Caki2 (cell line): ENCODE data around the gene MSANTD7. TPM values are rescaled to one million over a fixed set of nuclear protein-coding genes. Genes with fewer than 3 reads are reported as not detected.
A peak's percentile ranks its signal among the peaks of the same experiment; 100 is the strongest.
"Not testable (repeated sequence)": the region's sequence is repeated elsewhere in the genome, so short reads cannot be mapped to it uniquely, and the experiment has no call there.

ENCODE experiments used
- DNase-seq: peaks from one replicate; pipeline ENCODE4 v3.0.0-alpha.2; 2015; ENCODE audit warnings: low read depth
- in situ Hi-C: cut with HindIII; loops from 2 replicates; pipeline ENCODE4 v1.10.0; 2016; ENCODE audit warnings: low sequenced_read_pairs, low pct_unique_long_range_greater_than_20kb, mixed read lengths
- total RNA-seq: library from RNA; depleted of rRNA; stranded (reverse); fragments of >200 nt; shearing (Covaris generic); gene quantifications from 2 replicates; pipeline ENCODE4 v1.2.3, GENCODE V29; 2014; ENCODE audit warnings: low replicate concordance

MSANTD7 gene
- total RNA-seq, 1 experiment from 2014 or later, result 13.4 TPM

- in situ Hi-C loops, result no loop called here
- no peak for DNase-seq
Observed at GRCh38 chr10:14833106-14833505, 5.0 kb upstream of the MSANTD7 start.

GRCh38 chr10:14836208-14836607, 1.9 kb upstream of the MSANTD7 start:
- in situ Hi-C loops, result no loop called here
- no peak for DNase-seq

- in situ Hi-C loops, result no loop called here
- no peak for DNase-seq
Observed at GRCh38 chr10:14837003-14837756, 926 bp upstream of the MSANTD7 start.

GRCh38 chr10:14838582-14839304, 637 bp downstream of the MSANTD7 start:
- peak; percentile 40 for DNase-seq
- in situ Hi-C loops, result no loop called here

- DNase-seq, result no peak
- in situ Hi-C loops, result no loop called here
Observed at GRCh38 chr10:14839305-14839695, 1.2 kb downstream of the MSANTD7 start.

- in situ Hi-C loops, result no loop called here
- DNase-seq, result no peak
Observed at GRCh38 chr10:14840178-14840577, 2.1 kb downstream of the MSANTD7 start.

- in situ Hi-C loops, result no loop called here
Observed at GRCh38 chr10:14843327-14843988, 5.4 kb downstream of the MSANTD7 start.

GRCh38 chr10:14844948-14845347, 6.8 kb downstream of the MSANTD7 start:
- no peak for DNase-seq
- in situ Hi-C loops, result no loop called here

More at GRCh38 chr10:14843327-14843988, 5.4 kb downstream of the MSANTD7 start:
- DNase-seq, result no peak

- in situ Hi-C loops, result no loop called here
- DNase-seq, result no peak
Observed at GRCh38 chr10:14852236-14852635, 14.1 kb downstream of the MSANTD7 start.

- in situ Hi-C loops, result no loop called here
Observed at GRCh38 chr10:14855453-14855852, 17.3 kb downstream of the MSANTD7 start.

GRCh38 chr10:14858338-14858960, 20.3 kb downstream of the MSANTD7 start:
- DNase-seq, result no peak
- in situ Hi-C loops, result no loop called here

More at GRCh38 chr10:14855453-14855852, 17.3 kb downstream of the MSANTD7 start:
- DNase-seq, result no peak

GRCh38 chr10:14859043-14859442, 20.9 kb downstream of the MSANTD7 start:
- DNase-seq, result no peak
- in situ Hi-C loops, result no loop called here

- in situ Hi-C loops, result no loop called here
- DNase-seq, result no peak
Observed at GRCh38 chr10:14859775-14860174, 21.7 kb downstream of the MSANTD7 start.

- DNase-seq, result no peak
Observed at GRCh38 chr10:14860791-14861190, 22.7 kb downstream of the MSANTD7 start.

GRCh38 chr10:14864466-14864865, 26.4 kb downstream of the MSANTD7 start:
- in situ Hi-C loops, DNase-seq: not testable (repeated sequence)

More at GRCh38 chr10:14860791-14861190, 22.7 kb downstream of the MSANTD7 start:
- in situ Hi-C loops, result no loop called here

- in situ Hi-C loops, DNase-seq: not testable (repeated sequence)
Observed at GRCh38 chr10:14864871-14865270, 26.8 kb downstream of the MSANTD7 start.

- in situ Hi-C loops, result no loop called here
Observed at GRCh38 chr10:14873090-14873760, 35.1 kb downstream of the MSANTD7 start.

GRCh38 chr10:14875941-14876340, 37.8 kb downstream of the MSANTD7 start:
- in situ Hi-C loops, result no loop called here
- DNase-seq, result no peak

More at GRCh38 chr10:14873090-14873760, 35.1 kb downstream of the MSANTD7 start:
- no peak for DNase-seq
